GM10266 (cell line): Measurements from ENCODE around the gene RPGRIP1L.

Experiments used
- DNase-seq: peaks from one replicate; pipeline ENCODE4 v3.0.0; 2012; ENCODE audit errors: extremely low spot score
- CTCF ChIP-seq: IDR thresholded peaks from 2 replicates; pipeline ENCODE4 v1.5.1; 2012; ENCODE audit warnings: mild to moderate bottlenecking, low read depth; ENCODE audit not compliant: control insufficient read depth, insufficient read depth; ENCODE audit errors: missing control alignments

Gene RPGRIP1L

GRCh38 chr16:53654946-53655345 is 48.7 kb downstream of the RPGRIP1L start:
- peak; percentile 7 for DNase-seq
- TF ChIP-seq CTCF = no peak

DNA sequence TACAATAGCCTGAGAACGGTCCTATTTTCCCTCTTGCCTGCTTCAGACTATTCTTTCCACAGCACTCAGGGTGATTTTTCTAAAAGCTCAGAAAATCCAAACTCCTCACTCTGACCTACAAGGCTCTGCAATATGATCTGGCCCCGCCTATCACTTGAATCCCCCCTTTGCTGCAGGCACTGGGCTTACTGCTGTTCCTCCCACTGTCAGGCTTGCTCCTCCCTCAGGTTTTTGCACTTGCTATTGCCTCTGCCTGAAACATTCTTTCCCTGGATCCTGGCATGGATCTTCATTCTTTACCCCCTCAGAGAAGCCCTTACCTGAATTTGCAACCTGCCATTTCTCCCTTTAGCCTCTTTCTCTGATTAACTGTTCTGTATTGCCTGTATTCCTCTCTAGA is 52.3 kb downstream of the RPGRIP1L start:
- DNase-seq = no peak
- no peak for TF ChIP-seq CTCF

DNA sequence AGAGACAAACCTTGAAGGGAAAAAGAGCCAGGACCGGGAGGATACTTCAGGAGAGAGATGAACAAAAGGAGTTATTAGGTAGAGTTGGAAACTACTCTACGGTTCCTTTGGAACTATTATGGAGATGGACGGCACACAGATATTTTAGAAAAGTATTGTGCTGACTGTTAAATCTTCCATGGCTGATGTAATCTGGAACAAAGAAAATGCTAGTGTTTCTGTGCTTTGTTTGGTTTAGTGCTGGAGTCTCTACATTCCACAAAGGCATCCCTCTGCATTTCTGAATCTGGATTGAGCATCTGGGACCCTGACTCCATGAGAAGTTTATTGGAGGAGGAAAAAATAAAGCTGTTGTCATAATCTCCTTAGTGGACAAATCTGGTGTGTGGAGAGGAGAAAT is 57.2 kb downstream of the RPGRIP1L start:
- TF ChIP-seq CTCF = no peak
- no peak for DNase-seq

GRCh38 chr16:53643474-53643873 is 60.2 kb downstream of the RPGRIP1L start:
- DNase-seq = no peak
- TF ChIP-seq CTCF = no peak

- TF ChIP-seq CTCF = no peak
Observed at GRCh38 chr16:53642094-53642493, 61.6 kb downstream of the RPGRIP1L start.

DNA sequence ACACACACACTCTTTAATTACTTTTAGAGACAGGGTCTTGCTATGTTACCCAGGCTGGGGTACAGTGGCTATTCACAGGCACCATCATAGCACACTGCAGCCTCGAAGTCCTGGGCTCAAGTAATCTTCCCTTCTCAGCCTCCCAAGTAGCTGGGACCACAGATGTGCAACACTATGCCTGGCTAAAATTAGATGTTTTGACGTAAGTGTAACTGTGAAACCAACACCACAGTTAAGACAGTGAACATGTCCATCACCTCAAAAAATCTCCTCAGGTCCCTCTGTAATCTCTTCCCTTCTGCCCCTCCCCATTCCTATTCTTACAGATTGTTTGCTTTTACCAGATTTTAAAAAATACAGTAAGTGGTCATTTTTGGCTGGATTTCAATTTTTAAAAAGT is 66.7 kb downstream of the RPGRIP1L start:
- no peak for DNase-seq
- no peak for TF ChIP-seq CTCF

More at GRCh38 chr16:53642094-53642493, 61.6 kb downstream of the RPGRIP1L start:
- DNase-seq = no peak

- no peak for TF ChIP-seq CTCF
- no peak for DNase-seq
Observed at GRCh38 chr16:53632526-53632925, 71.1 kb downstream of the RPGRIP1L start.
